ENCODE results near the gene SNRNP48. TPM values are rescaled to one million over a fixed set of nuclear protein-coding genes. Genes with fewer than 3 reads are reported as not detected.
A peak's percentile ranks its signal among the peaks of the same experiment; 100 is the strongest.

The SNRNP48 gene
- total and polyA plus RNA-seq, 2 donors = 11.0 to 34.4 TPM

DNA sequence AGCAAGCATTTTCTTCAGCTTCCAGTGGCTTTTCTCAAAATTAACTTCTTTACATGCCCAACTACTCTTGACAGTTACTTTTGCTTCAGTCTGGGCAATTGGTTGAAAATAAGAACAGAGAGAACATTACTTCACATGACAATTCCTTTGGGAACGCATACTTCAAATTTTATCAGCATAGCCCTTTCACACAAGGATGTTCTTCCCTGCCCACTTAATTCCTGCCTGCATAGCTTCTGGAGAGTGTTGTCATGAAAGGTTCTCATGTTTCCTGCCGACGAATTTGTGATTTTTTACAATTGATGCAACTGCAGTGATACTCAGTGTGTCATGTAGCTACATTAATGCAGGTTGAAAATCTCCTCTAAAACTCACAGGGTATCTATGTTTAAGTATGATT lies 22.0 kb upstream of the SNRNP48 start:
- H3K4me3 ChIP-seq (ENCODE audit: low read depth, low read length) = no peak overlapping the region
- DNase-seq (ENCODE audit: extremely low spot score) = no peak
- H3K4me1 ChIP-seq (ENCODE audit: insufficient read depth) = no peaks in the 10 kb centered on the region
- no peak overlapping the region for H3K27ac ChIP-seq (ENCODE audit: low read depth)
- WGBS = 57% methylated on average over 3 of the region's 3 CpGs
- no peaks in the 10 kb centered on the region for H3K36me3 ChIP-seq (ENCODE audit: insufficient read depth)

GRCh38 chr6:7569082-7569481 lies 20.9 kb upstream of the SNRNP48 start:
- no peak for DNase-seq (ENCODE audit: extremely low spot score)
- no peaks in the 10 kb centered on the region for H3K36me3 ChIP-seq (ENCODE audit: insufficient read depth)
- no peak overlapping the region for H3K4me3 ChIP-seq (ENCODE audit: low read depth, low read length)
- 92% methylated on average over 13 of the region's 13 CpGs for WGBS
- no peak overlapping the region for H3K27ac ChIP-seq (ENCODE audit: low read depth)
- H3K4me1 ChIP-seq (ENCODE audit: insufficient read depth) = no peaks in the 10 kb centered on the region

GRCh38 chr6:7572213-7572943 lies 17.6 kb upstream of the SNRNP48 start:
- peaks cover 2% of the 10 kb centered on the region for H3K36me3 ChIP-seq (ENCODE audit: insufficient read depth)
- no peak for DNase-seq (ENCODE audit: extremely low spot score)
- no peak overlapping the region for H3K4me3 ChIP-seq (ENCODE audit: low read depth, low read length)
- 92% methylated on average over 9 of the region's 9 CpGs for WGBS
- no peaks in the 10 kb centered on the region for H3K4me1 ChIP-seq (ENCODE audit: insufficient read depth)
- H3K27ac ChIP-seq (ENCODE audit: low read depth) = no peak overlapping the region

- DNase-seq (ENCODE audit: extremely low spot score) = no peak
- H3K4me3 ChIP-seq (ENCODE audit: low read depth, low read length) = no peak overlapping the region
- H3K27ac ChIP-seq (ENCODE audit: low read depth) = no peak overlapping the region
- 61% methylated on average over 2 of the region's 2 CpGs for WGBS
- H3K36me3 ChIP-seq (ENCODE audit: insufficient read depth) = peaks cover 5% of the 10 kb centered on the region
- no peaks in the 10 kb centered on the region for H3K4me1 ChIP-seq (ENCODE audit: insufficient read depth)
Measured at GRCh38 chr6:7574500-7574899, 15.5 kb upstream of the SNRNP48 start.

- no peak overlapping the region for H3K27ac ChIP-seq (ENCODE audit: low read depth)
- no peaks in the 10 kb centered on the region for H3K4me1 ChIP-seq (ENCODE audit: insufficient read depth)
- H3K36me3 ChIP-seq (ENCODE audit: insufficient read depth) = peaks cover 5% of the 10 kb centered on the region
- DNase-seq (ENCODE audit: extremely low spot score) = no peak
- no peak overlapping the region for H3K4me3 ChIP-seq (ENCODE audit: low read depth, low read length)
- WGBS = 0% methylated on average over 2 of the region's 2 CpGs
Measured at GRCh38 chr6:7578516-7578915, 11.5 kb upstream of the SNRNP48 start.

GRCh38 chr6:7578931-7579330 lies 11.1 kb upstream of the SNRNP48 start:
- Histone ChIP-seq H3K27ac (ENCODE audit: low read depth) (no peak overlapping the region), H3K4me3 (ENCODE audit: low read depth, low read length) (no peak overlapping the region), H3K4me1 (ENCODE audit: insufficient read depth) (no peaks in the 10 kb centered on the region), H3K36me3 (ENCODE audit: insufficient read depth) (peaks cover 5% of the 10 kb centered on the region)
- no peak for DNase-seq (ENCODE audit: extremely low spot score)
- 88% methylated on average over 2 of the region's 2 CpGs for WGBS

DNA sequence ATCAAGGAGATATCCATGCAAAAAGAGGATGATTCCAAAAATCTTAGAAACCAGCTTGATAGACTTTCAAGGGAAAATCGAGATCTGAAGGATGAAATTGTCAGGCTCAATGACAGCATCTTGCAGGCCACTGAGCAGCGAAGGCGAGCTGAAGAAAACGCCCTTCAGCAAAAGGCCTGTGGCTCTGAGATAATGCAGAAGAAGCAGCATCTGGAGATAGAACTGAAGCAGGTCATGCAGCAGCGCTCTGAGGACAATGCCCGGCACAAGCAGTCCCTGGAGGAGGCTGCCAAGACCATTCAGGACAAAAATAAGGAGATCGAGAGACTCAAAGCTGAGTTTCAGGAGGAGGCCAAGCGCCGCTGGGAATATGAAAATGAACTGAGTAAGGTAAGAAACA lies 10.1 kb upstream of the SNRNP48 start:
- no peaks in the 10 kb centered on the region for H3K4me1 ChIP-seq (ENCODE audit: insufficient read depth)

DNA sequence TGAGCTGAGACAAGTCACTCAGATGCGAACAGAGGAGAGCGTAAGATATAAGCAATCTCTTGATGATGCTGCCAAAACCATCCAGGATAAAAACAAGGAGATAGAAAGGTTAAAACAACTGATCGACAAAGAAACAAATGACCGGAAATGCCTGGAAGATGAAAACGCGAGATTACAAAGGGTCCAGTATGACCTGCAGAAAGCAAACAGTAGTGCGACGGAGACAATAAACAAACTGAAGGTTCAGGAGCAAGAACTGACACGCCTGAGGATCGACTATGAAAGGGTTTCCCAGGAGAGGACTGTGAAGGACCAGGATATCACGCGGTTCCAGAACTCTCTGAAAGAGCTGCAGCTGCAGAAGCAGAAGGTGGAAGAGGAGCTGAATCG lies 9.5 kb upstream of the SNRNP48 start:
- Histone ChIP-seq H3K36me3 (ENCODE audit: insufficient read depth) (peaks cover 5% of the 10 kb centered on the region), H3K4me1 (ENCODE audit: insufficient read depth) (no peaks in the 10 kb centered on the region), H3K27ac (ENCODE audit: low read depth) (no peak overlapping the region), H3K4me3 (ENCODE audit: low read depth, low read length) (no peak overlapping the region)
- no peak for DNase-seq (ENCODE audit: extremely low spot score)
- WGBS = 83% methylated on average over 13 of the region's 13 CpGs

More for the DNA sequence above, 10.1 kb upstream of the SNRNP48 start:
- Histone ChIP-seq H3K36me3 (ENCODE audit: insufficient read depth) (peaks cover 5% of the 10 kb centered on the region), H3K27ac (ENCODE audit: low read depth) (no peak overlapping the region), H3K4me3 (ENCODE audit: low read depth, low read length) (no peak overlapping the region)
- no peak for DNase-seq (ENCODE audit: extremely low spot score)
- WGBS = 94% methylated on average over 9 of the region's 9 CpGs

DNA sequence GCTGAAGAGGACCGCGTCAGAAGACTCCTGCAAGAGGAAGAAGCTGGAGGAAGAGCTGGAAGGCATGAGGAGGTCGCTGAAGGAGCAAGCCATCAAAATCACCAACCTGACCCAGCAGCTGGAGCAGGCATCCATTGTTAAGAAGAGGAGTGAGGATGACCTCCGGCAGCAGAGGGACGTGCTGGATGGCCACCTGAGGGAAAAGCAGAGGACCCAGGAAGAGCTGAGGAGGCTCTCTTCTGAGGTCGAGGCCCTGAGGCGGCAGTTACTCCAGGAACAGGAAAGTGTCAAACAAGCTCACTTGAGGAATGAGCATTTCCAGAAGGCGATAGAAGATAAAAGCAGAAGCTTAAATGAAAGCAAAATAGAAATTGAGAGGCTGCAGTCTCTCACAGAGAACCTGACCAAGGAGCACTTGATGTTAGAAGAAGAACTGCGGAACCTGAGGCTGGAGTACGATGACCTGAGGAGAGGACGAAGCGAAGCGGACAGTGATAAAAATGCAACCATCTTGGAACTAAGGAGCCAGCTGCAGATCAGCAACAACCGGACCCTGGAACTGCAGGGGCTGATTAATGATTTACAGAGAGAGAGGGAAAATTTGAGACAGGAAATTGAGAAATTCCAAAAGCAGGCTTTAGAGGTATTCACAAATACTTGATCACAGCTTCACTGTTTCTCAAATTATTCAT lies 8.9 kb upstream of the SNRNP48 start:
- no peaks in the 10 kb centered on the region for H3K4me1 ChIP-seq (ENCODE audit: insufficient read depth)
- H3K4me3 ChIP-seq (ENCODE audit: low read depth, low read length) = no peak overlapping the region
- DNase-seq (ENCODE audit: extremely low spot score) = no peak
- 82% methylated on average over 14 of the region's 14 CpGs for WGBS
- peaks cover 5% of the 10 kb centered on the region for H3K36me3 ChIP-seq (ENCODE audit: insufficient read depth)
- H3K27ac ChIP-seq (ENCODE audit: low read depth) = no peak overlapping the region

- Histone ChIP-seq H3K4me3 (ENCODE audit: low read depth, low read length) (no peak overlapping the region), H3K27ac (ENCODE audit: low read depth) (no peak overlapping the region), H3K4me1 (ENCODE audit: insufficient read depth) (no peaks in the 10 kb centered on the region), H3K36me3 (ENCODE audit: insufficient read depth) (no peaks in the 10 kb centered on the region)
- WGBS = 96% methylated on average over 28 of the region's 28 CpGs
- no peak for DNase-seq (ENCODE audit: extremely low spot score)
Measured at GRCh38 chr6:7585287-7585930, 4.6 kb upstream of the SNRNP48 start.

- Histone ChIP-seq H3K4me3 (ENCODE audit: low read depth, low read length) (no peak overlapping the region), H3K27ac (ENCODE audit: low read depth) (no peak overlapping the region), H3K4me1 (ENCODE audit: insufficient read depth) (peaks cover 2% of the 10 kb centered on the region), H3K36me3 (ENCODE audit: insufficient read depth) (no peaks in the 10 kb centered on the region)
- 69% methylated on average over 3 of the region's 3 CpGs for whole genome bisulfite sequencing
- no peak for DNase-seq (ENCODE audit: extremely low spot score)
Measured at GRCh38 chr6:7587631-7588100, 2.3 kb upstream of the SNRNP48 start.

GRCh38 chr6:7588506-7588905 lies 1.5 kb upstream of the SNRNP48 start:
- WGBS = 81% methylated on average over 4 of the region's 4 CpGs
- no peak overlapping the region for H3K4me3 ChIP-seq (ENCODE audit: low read depth, low read length)
- H3K4me1 ChIP-seq (ENCODE audit: insufficient read depth) = peaks cover 2% of the 10 kb centered on the region
- DNase-seq (ENCODE audit: extremely low spot score) = no peak
- no peak overlapping the region for H3K27ac ChIP-seq (ENCODE audit: low read depth)
- H3K36me3 ChIP-seq (ENCODE audit: insufficient read depth) = no peaks in the 10 kb centered on the region

- H3K4me3 ChIP-seq (ENCODE audit: low read depth, low read length) = no peak overlapping the region
- WGBS = 89% methylated on average over 3 of the region's 3 CpGs
Measured at GRCh38 chr6:7589221-7589620, 777 bp upstream of the SNRNP48 start.

DNA sequence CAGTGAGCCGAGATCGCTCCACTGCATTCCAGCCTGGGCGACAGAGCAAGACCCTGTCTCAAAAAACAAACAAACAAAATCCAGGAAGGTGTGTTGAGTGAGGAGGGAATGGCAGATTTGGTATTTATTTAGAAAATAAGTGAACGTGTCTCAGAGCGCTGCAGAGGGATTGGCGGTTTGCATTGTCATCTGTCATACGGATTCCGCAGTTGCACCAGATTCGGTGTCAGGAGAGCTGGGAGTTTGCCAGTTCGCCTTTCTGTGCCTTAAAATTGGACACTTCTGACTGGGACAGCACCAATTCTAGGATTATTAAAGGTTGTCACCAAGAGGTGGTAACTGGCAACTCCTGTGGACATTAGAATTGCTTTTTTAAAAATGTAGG lies 912 bp downstream of the SNRNP48 start:
- Histone ChIP-seq H3K27ac (ENCODE audit: low read depth) (no peak overlapping the region), H3K36me3 (ENCODE audit: insufficient read depth) (peaks cover 5% of the 10 kb centered on the region), H3K4me1 (ENCODE audit: insufficient read depth) (peaks cover 2% of the 10 kb centered on the region), H3K4me3 (ENCODE audit: low read depth, low read length) (peak overlapping the region; percentile 94)
- 29% methylated on average over 10 of the region's 10 CpGs for WGBS
- DNase-seq (ENCODE audit: extremely low spot score) = no peak

More at GRCh38 chr6:7589221-7589620, 777 bp upstream of the SNRNP48 start:
- no peak for DNase-seq (ENCODE audit: extremely low spot score)
- peaks cover 2% of the 10 kb centered on the region for H3K4me1 ChIP-seq (ENCODE audit: insufficient read depth)
- no peak overlapping the region for H3K27ac ChIP-seq (ENCODE audit: low read depth)
- H3K36me3 ChIP-seq (ENCODE audit: insufficient read depth) = no peaks in the 10 kb centered on the region

All from urinary bladder (tissue), 4 donors.